Adrenal gland (tissue), 12 donors: ENCODE data around the gene CIAPIN1. TPM values are rescaled to one million over a fixed set of nuclear protein-coding genes. Genes with fewer than 3 reads are reported as not detected.

Source experiments
- DNase-seq, 7 donors: peaks; one replicate each; pipeline ENCODE4 v3.0.0-alpha.2; 2019 to 2020
- H3K27ac ChIP-seq, 5 donors: fragments of 200-600 bp; sonication (generic) in 4 of 5; 1 replicate in 3 of 5; 2 replicates in 2 of 5; pipeline versions ENCODE4 v1.5.1 to v1.8.0; 2016 to 2020; ENCODE audit warnings: mild to moderate bottlenecking in 1 of 5
- H3K27me3 ChIP-seq: fragments of 200-600 bp; 2 replicates; pipeline ENCODE4 v1.8.0; 2021
- H3K36me3 ChIP-seq, 2 donors: fragments of 200-600 bp; replicated peaks in 1 of 2; 1 replicate in 1 of 2; 2 replicates in 1 of 2; pipeline versions ENCODE4 v1.5.1 to v1.8.0; 2018 to 2022
- H3K4me1 ChIP-seq, 2 donors: fragments of 200-600 bp; replicated peaks in 1 of 2; 1 replicate in 1 of 2; 2 replicates in 1 of 2; pipeline versions ENCODE4 v1.5.1 to v1.8.0; 2018 to 2021
- H3K4me3 ChIP-seq, 4 donors: fragments of 200-600 bp; sonication (generic) in 3 of 4; one replicate each; pipeline ENCODE4 v1.5.1; 2016 to 2018
- H3K9me3 ChIP-seq, 3 donors: fragments of 200-600 bp; sonication (generic) in 1 of 3; replicated peaks in 1 of 3; 1 replicate in 2 of 3; 2 replicates in 1 of 3; pipeline versions ENCODE4 v1.5.1 to v1.8.0; 2016 to 2021
- CTCF ChIP-seq, 6 experiments: fragments of 450-650 bp in 4 of 6; fragments of 200-600 bp in 2 of 6; sonication (generic) in 1 of 6; IDR thresholded peaks; 1 replicate in 5 of 6; 2 replicates in 1 of 6; pipeline versions ENCODE4 v1.5.1 to v1.8.0; 2016 to 2021; ENCODE audit warnings: antibody characterized with exemption in 6 of 6, mild to moderate bottlenecking in 2 of 6, moderate library complexity in 1 of 6
- POLR2A ChIP-seq, 2 donors: fragments of 450-650 bp; IDR thresholded peaks; one replicate each; pipeline ENCODE4 v1.6.1; 2017; ENCODE audit warnings: antibody characterized with exemption in 2 of 2, mild to moderate bottlenecking in 2 of 2, moderate library complexity in 1 of 2
- WGBS, 4 donors: extraction: QIAGEN DNeasy Blood & Tissue Kit in 2 of 4; methylation state at CpG; one replicate each; pipeline versions ENCODE4 v1.1.5 to v1.1.7; 2013 to 2017; 5-methylcytosine and 5-hydroxymethylcytosine counted together
- intact Hi-C, 2 donors: fragments of 100-400 bp; cut with DNase I; formaldehyde crosslinking; loops; one replicate each; pipeline versions ENCODE4 v1.14.1 to v1.15.0; 2022 to 2023
- polyA plus RNA-seq, 3 donors: library from polyadenylated mRNA; stranded (reverse); fragments of 200-250 nt in 2 of 3; fragments of 350-450 nt in 1 of 3; fragmentation: Illumina TruSeq in 1 of 3; extraction: RNeasy Lipid Tissue Mini Kit (QIAGEN cat#74804) in 1 of 3; gene quantifications; one replicate each; pipeline ENCODE4 v1.2.3, GENCODE V29; 2013 to 2014
- total RNA-seq, 9 donors: library from RNA; depleted of rRNA in 4 of 9; stranded (reverse); fragments of >200 nt in 4 of 9; fragments of 120-200 nt in 1 of 9; fragmentation: NEBNext Ultra II Directional in 1 of 9; extraction: Animal tissue kit (Norgen Biotek cat#: 25700) in 1 of 9; gene quantifications; one replicate each; pipeline versions ENCODE4 v1.1.0 to v1.2.4, GENCODE V29; 2013 to 2023
- donor health status: healthy with polysubstance abuse.
- donor health status: Bipolar disorder and iron deficiency.
- donor health status: DM: yes; HTN: yes; CAD: no.
- donor health status: DM: no; HTN: no; CAD: no.
- donor health status: DM: no; HTN: no; CAD: no.
- donor health status: DM: yes; HTN: yes; CAD: no.

Gene CIAPIN1
- total and polyA plus RNA-seq, 12 donors = 15.8 to 155 (median 50.7) TPM

GRCh38 chr16:57486858-57487834 is 40.0 kb upstream of the CIAPIN1 start:
- Histone ChIP-seq H3K4me3 (peak overlapping the region in 1 of 4 donors; percentile 83), H3K9me3 (no peaks in the 10 kb centered on the region), H3K36me3 (no peaks in the 10 kb centered on the region), H3K27ac (peak overlapping the region in 2 of 5 donors; percentile 34 to 78), H3K27me3 (no peaks in the 10 kb centered on the region), H3K4me1 (peaks cover 4 to 27% of the 10 kb centered on the region in 2 donors)
- intact Hi-C loops = no loop called here
- 68 to 79% (median 77%) methylated on average over 8 of the region's 8 CpGs for WGBS, 4 donors
- TF ChIP-seq POLR2A (IDR thresholded peaks at IDR 0.05) = no peak
- TF ChIP-seq CTCF (IDR thresholded peaks at IDR 0.05) = no peak
- DNase-seq = peak in 1 of 7 donors; percentile 47

GRCh38 chr16:57485916-57486857 is 39.0 kb upstream of the CIAPIN1 start, which contains the start of gene DOK4:
Gene DOK4, minus strand, starts transcription at chr16:57486493. Its CDS starts 6,986 bp downstream, at chr16:57479507.
- WGBS, 4 donors = 1 to 5% (median 1%) methylated on average over 9 to 72 of the region's 73 CpGs
- Histone ChIP-seq H3K27ac (peak within 1 kb of the TSS in 2 of 5 donors; percentile 74 to 78), H3K27me3 (no peaks in the 10 kb centered on the region), H3K36me3 (no peaks in the 10 kb centered on the region), H3K9me3 (no peaks in the 10 kb centered on the region), H3K4me3 (peak within 1 kb of the TSS in 3 of 4 donors; percentile 13 to 83 (median 54)), H3K4me1 (peaks cover 4 to 27% of the 10 kb centered on the region in 2 donors)
- DNase-seq = peak; percentile 79 to 89 (median 85)
- TF ChIP-seq POLR2A (IDR thresholded peaks at IDR 0.05) (peak in 1 of 2 donors; percentile 55), CTCF (IDR thresholded peaks at IDR 0.05) (no peak)
- intact Hi-C loops = no loop called here

DNA sequence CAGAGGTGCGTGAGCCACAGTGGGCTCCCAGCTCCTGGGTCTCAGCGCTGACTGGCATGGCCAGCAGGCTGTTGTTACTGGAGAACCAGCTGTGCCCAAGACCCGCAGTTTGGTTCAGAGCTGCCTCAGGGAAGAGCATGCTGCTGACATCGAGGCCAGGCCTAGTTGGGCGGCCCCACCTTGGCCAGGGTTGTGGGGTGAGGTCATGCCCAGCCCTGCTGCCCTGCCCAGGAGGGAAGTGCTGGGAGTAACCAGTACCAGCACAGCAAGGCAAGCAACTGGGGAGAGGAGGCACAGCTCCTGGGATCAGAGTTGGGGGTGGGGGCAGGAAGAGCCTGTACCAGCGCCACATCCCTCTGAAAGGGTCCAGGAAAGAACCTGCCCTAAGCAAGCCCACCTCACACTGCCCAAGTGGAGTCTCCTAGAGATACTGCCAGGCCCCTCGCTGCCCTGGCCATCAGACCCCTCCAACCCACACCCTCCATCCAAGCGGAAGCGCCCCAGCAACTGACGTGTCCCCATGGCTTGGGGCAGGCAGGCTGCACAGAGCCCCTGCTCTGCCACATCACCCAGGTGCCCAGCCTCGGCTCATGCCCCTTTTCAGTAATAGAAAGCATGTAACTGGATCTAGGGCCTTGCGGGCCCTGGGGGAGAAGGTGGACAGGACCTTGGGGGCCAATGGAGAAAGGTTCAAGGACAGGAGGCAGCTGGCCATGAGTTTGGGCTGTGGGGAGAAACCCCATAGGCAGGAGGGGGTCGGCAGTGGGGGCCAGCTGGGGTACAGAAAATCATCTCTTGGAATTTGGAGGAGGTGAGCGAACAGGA is 38.1 kb upstream of the CIAPIN1 start:
- no peaks in the 10 kb centered on the region for H3K9me3 ChIP-seq
- TF ChIP-seq CTCF (IDR thresholded peaks at IDR 0.05) = no peak
- 24 to 66% (median 59%) methylated on average over 4 to 14 of the region's 14 CpGs for WGBS, 4 donors
- peaks cover 4 to 34% of the 10 kb centered on the region in 2 donors for H3K4me1 ChIP-seq
- no peak for DNase-seq
- no peaks in the 10 kb centered on the region for H3K27me3 ChIP-seq
- H3K27ac ChIP-seq = peak overlapping the region in 2 of 5 donors; percentile 74 to 78
- no peaks in the 10 kb centered on the region for H3K36me3 ChIP-seq
- intact Hi-C loops = no loop called here
- peak overlapping the region in 2 of 4 donors; percentile 54 to 83 for H3K4me3 ChIP-seq
